Naive B cell (primary cell): Measurements from ENCODE around the gene HES6. TPM values are rescaled to one million over a fixed set of nuclear protein-coding genes. Genes with fewer than 3 reads are reported as not detected.

Experiments
- ATAC-seq, 2 donors: fragments of 150-1000 bp; cut with Tn5 transposase; 2 replicates each; pipeline ENCODE4 v1.10.0; 2021; ENCODE audit warnings: low read depth in 2 of 2, mild to moderate bottlenecking in 2 of 2, moderate library complexity in 2 of 2
- DNase-seq: peaks from one replicate; pipeline ENCODE4 v3.0.0; 2022
- H3K27ac Mint-ChIP-seq, 6 donors: one replicate each; pipeline ENCODE4 v1.8.0; 2020 to 2022; ENCODE audit warnings: mild to moderate bottlenecking in 6 of 6, mixed read lengths in 6 of 6, moderate library complexity in 5 of 6, inconsistent platforms in 2 of 6
- H3K27me3 Mint-ChIP-seq, 3 donors: one replicate each; pipeline ENCODE4 v1.8.0; 2021 to 2022; ENCODE audit warnings: mixed read lengths in 3 of 3, mild to moderate bottlenecking in 1 of 3
- H3K36me3 Mint-ChIP-seq, 2 donors: one replicate each; pipeline ENCODE4 v1.8.0; 2020 to 2022; ENCODE audit warnings: mixed read lengths in 2 of 2, inconsistent platforms in 1 of 2, mild to moderate bottlenecking in 1 of 2
- H3K4me1 Mint-ChIP-seq, 3 donors: one replicate each; pipeline ENCODE4 v1.8.0; 2020 to 2022; ENCODE audit warnings: mixed read lengths in 3 of 3, inconsistent platforms in 1 of 3, mild to moderate bottlenecking in 1 of 3, moderate library complexity in 1 of 3
- H3K4me3 Mint-ChIP-seq, 8 donors: one replicate each; pipeline ENCODE4 v1.8.0; 2020 to 2022; ENCODE audit warnings: mild to moderate bottlenecking in 8 of 8, mixed read lengths in 8 of 8, moderate library complexity in 8 of 8, inconsistent platforms in 2 of 8
- H3K9me3 Mint-ChIP-seq, 7 donors: one replicate each; pipeline ENCODE4 v1.8.0; 2020 to 2022; ENCODE audit warnings: mixed read lengths in 7 of 7, mild to moderate bottlenecking in 5 of 7, inconsistent platforms in 2 of 7, moderate library complexity in 1 of 7
- polyA plus RNA-seq, 6 donors: library from polyadenylated mRNA; unstranded; fragments of 300-500 nt; fragmentation: Illumina TruSeq; gene quantifications; one replicate each; pipeline ENCODE4 v1.2.3, GENCODE V29; 2021; ENCODE audit warnings: low read depth in 6 of 6

The HES6 gene, protein sequence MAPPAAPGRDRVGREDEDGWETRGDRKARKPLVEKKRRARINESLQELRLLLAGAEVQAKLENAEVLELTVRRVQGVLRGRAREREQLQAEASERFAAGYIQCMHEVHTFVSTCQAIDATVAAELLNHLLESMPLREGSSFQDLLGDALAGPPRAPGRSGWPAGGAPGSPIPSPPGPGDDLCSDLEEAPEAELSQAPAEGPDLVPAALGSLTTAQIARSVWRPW
- 1 to 10 TPM; 2.5 to 6.9 (median 3.9) TPM for polyA plus RNA-seq

GRCh38 chr2:238239863-238240756 lies at the start of gene HES6:
TSS of gene HES6 (minus strand) at chr2:238240038. CDS start at chr2:238239905, 133 bp downstream.
- H3K4me3 Mint-ChIP-seq: peak within 1 kb of the TSS; percentile 84 to 94 (median 92)
- peaks cover 0 to 2% (median 0%) of the 10 kb centered on the region in 7 donors for H3K9me3 Mint-ChIP-seq
- ATAC-seq (peak; percentile 82 to 87), DNase-seq (peak; percentile 82)
- H3K27ac Mint-ChIP-seq: peak within 1 kb of the TSS in 4 of 6 donors; percentile 23 to 96 (median 71)
- H3K27me3 Mint-ChIP-seq: peaks cover 16 to 26% (median 20%) of the 10 kb centered on the region in 3 donors
- H3K36me3 Mint-ChIP-seq: no peaks in the 10 kb centered on the region
- peaks cover 8 to 10% (median 9%) of the 10 kb centered on the region in 3 donors for H3K4me1 Mint-ChIP-seq

- DNase-seq (no peak), ATAC-seq (no peak)
- Mint-ChIP-seq H3K36me3 (no peaks in the 10 kb centered on the region), H3K27ac (peak overlapping the region; percentile 93 to 98 (median 95)), H3K27me3 (peaks cover 0 to 4% (median 0%) of the 10 kb centered on the region in 3 donors), H3K4me1 (peaks cover 23 to 38% (median 29%) of the 10 kb centered on the region in 3 donors), H3K9me3 (no peaks in the 10 kb centered on the region), H3K4me3 (peak overlapping the region; percentile 91 to 98 (median 95))
Measured at GRCh38 chr2:238289574-238289973, 49.7 kb upstream of the HES6 start.

DNA sequence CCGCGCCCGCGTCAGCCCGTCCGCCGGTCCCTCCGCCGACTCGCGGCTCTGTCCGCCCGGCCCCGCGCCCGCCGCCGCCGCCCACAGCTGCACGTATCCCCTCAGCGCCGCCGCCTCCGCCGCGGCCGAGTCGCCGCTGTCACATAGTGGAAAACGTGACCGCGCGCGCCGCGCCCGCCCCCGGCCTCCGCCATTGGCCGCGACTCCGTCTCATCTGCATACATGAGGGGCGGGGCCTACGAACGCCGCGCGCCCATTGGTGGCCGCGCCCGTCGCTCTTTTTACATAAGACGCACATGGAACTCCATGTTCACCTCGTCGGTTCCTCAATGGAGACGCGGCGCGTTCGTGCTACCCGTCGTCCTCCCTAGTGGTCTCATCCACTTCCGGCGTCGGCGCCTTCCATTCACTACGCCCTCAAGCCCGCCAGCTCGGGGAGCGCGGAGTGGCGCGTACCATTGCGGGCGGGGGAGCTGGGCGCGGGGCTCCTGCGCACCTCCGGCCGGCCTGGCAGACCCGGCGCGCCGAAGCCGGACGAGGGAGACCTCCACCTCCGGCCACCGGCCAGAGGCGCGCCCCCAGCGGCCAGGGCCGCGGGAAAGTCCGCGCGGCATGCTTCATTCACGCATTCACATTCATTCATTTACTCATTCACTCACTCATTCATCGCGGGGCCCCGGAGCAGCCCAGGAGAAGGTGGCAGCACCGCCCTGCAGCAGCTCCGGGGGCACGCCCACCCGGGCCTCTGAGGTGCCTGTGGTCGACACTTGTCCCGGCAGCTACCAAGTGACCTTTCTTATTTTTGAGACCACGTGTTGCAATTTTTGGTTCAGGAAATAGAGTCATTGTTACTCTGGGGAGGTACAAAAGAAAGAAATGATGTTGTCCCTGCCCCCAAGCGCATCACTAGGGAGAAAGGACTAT lies 49.1 kb upstream of the HES6 start:
- ATAC-seq (peak; percentile 85 to 87), DNase-seq (peak; percentile 98)
- Mint-ChIP-seq H3K27me3 (no peaks in the 10 kb centered on the region), H3K36me3 (no peaks in the 10 kb centered on the region), H3K27ac (peak overlapping the region; percentile 93 to 98 (median 95)), H3K9me3 (no peaks in the 10 kb centered on the region), H3K4me1 (peaks cover 25 to 45% (median 35%) of the 10 kb centered on the region in 3 donors), H3K4me3 (peak overlapping the region; percentile 91 to 98 (median 95))

DNA sequence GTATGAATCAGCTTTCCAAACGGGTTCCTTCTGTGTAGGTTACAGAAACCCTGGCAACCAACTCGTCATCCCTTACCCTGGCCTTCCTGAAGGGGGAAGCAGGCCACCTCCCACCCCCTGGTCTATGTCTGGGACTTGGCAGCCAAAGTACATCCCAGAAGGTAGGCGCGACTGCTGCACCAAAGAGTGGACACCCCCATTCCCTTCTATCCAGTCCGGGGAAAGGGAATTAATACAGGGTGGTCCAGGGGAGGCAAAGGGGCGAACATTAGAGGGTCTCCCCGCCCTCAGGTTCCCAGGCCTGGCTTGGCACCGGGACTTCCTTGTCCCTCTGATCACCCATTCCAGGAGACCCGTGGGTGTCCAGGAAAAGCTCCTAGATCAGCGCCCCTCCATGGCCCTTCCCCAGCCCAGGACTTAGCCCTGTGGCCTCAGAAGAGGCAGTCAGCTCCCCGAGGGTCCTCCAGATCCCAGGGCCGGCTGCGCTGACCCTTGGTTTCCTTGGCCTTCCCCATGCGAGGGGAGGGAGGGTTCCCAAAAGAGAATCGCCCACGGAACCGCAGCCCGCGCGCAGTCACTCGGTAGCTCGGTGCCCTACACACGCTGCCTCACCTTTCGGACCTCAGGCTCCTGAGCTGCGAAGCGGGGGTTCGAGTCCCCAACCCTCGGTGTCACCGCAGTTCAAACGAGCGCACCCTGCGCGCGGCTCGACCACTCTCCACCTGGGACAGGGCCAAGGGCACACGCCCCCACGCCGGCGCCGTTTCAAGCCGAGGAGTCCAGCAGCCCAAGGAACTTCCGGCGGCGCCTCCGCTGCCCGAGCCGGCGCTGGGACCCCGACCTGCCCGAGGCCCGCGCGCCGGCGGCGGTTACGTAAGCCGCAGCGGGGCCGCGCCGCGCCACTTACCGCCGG lies 48.2 kb upstream of the HES6 start, which contains the start of gene PER2:
Gene PER2, minus strand, starts transcription at position 874 of the 913 bp plus-strand sequence. CDS start 10,674 bp downstream, outside the sequence.
- Mint-ChIP-seq H3K27ac (peak within 1 kb of the TSS; percentile 93 to 98 (median 95)), H3K4me3 (peak within 1 kb of the TSS; percentile 91 to 98 (median 95)), H3K36me3 (no peaks in the 10 kb centered on the region), H3K9me3 (no peaks in the 10 kb centered on the region), H3K27me3 (no peaks in the 10 kb centered on the region), H3K4me1 (peaks cover 35 to 54% (median 45%) of the 10 kb centered on the region in 3 donors)
- ATAC-seq: peak; percentile 14 to 17
- DNase-seq: peak; percentile 27

GRCh38 chr2:238286987-238287736 lies 47.3 kb upstream of the HES6 start:
- DNase-seq (no peak), ATAC-seq (no peak)
- Mint-ChIP-seq H3K9me3 (no peaks in the 10 kb centered on the region), H3K4me3 (peak overlapping the region; percentile 78 to 97 (median 90)), H3K27ac (peak overlapping the region; percentile 75 to 96 (median 84)), H3K27me3 (no peaks in the 10 kb centered on the region), H3K36me3 (no peaks in the 10 kb centered on the region), H3K4me1 (peaks cover 41 to 62% (median 50%) of the 10 kb centered on the region in 3 donors)

DNA sequence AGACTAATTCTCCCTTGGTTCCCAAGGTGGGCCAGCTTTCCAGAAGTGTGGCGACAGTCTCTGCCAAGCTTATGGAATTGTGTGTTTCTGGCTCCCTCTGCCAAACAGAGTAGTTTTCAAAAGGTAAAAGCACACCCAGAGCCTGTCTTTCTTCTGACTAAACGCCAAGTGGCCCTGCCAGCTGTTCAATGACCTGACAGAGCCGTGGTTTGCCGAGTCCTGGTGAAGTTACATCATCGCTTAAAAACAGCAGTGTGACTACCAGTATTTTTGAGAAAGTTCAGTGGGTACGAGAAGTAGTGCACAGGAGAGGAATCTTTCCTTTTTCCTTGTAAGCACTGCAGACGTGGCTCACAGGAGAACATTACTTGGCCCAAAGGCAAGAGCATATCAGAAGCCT lies 46.7 kb upstream of the HES6 start:
- no peak for ATAC-seq
- Mint-ChIP-seq H3K9me3 (no peaks in the 10 kb centered on the region), H3K4me3 (peak overlapping the region; percentile 78 to 97 (median 90)), H3K36me3 (no peaks in the 10 kb centered on the region), H3K27ac (peak overlapping the region in 2 of 6 donors; percentile 4 to 63), H3K27me3 (no peaks in the 10 kb centered on the region), H3K4me1 (peaks cover 43 to 68% (median 50%) of the 10 kb centered on the region in 3 donors)
- no peak for DNase-seq

DNA sequence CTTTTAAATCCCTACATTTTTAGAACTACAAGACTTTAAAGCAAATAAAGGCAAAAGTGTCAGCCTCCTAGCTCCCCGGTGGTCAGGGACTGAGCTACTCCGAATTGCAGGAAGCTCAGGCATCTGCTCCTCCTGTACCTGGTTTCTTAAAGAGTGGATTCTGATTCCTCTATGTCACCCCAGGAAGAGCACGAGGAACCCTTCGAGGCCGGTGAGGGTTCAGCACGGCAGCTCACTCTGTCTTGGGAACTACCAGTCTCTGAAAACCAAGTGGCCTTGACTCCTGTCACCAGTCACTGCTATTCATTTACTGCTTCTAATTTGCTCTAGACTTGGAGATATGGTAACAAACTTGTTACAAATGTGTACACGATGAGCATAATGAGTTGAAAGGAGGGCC lies 46.3 kb upstream of the HES6 start:
- peak overlapping the region in 1 of 6 donors; percentile 24 for H3K27ac Mint-ChIP-seq

DNA sequence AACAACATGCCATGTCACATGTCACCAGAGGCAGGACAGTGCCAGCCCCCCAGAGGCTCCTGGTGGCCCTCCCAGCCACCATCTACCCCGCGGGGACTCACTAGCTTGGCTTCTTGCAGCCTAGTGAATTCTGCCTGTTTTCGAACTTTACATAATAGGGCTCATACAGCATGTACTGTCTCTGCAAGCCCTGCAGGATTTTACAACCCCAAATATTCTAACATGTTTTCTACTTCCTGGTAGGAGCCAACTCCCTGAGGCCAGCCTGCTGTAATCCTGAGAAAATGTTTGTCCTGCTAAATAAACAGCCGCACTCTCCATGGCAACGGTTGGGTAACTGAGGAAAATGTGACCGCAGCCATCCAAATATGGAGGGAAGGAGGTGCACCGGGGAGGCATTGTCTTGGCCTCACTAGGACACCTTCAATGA lies 45.8 kb upstream of the HES6 start:
- H3K36me3 Mint-ChIP-seq: no peaks in the 10 kb centered on the region
- H3K4me1 Mint-ChIP-seq: peaks cover 43 to 76% (median 50%) of the 10 kb centered on the region in 3 donors
- H3K4me3 Mint-ChIP-seq: peak overlapping the region in 2 of 8 donors; percentile 10 to 92
- ATAC-seq: no peak
- H3K9me3 Mint-ChIP-seq: no peaks in the 10 kb centered on the region
- H3K27ac Mint-ChIP-seq: no peak overlapping the region
- DNase-seq: no peak
- H3K27me3 Mint-ChIP-seq: no peaks in the 10 kb centered on the region

More for the DNA sequence above, 46.3 kb upstream of the HES6 start:
- Mint-ChIP-seq H3K9me3 (no peaks in the 10 kb centered on the region), H3K4me1 (peaks cover 43 to 72% (median 50%) of the 10 kb centered on the region in 3 donors), H3K4me3 (peak overlapping the region in 4 of 8 donors; percentile 10 to 92 (median 64)), H3K27me3 (no peaks in the 10 kb centered on the region), H3K36me3 (no peaks in the 10 kb centered on the region)
- DNase-seq (no peak), ATAC-seq (no peak)

DNA sequence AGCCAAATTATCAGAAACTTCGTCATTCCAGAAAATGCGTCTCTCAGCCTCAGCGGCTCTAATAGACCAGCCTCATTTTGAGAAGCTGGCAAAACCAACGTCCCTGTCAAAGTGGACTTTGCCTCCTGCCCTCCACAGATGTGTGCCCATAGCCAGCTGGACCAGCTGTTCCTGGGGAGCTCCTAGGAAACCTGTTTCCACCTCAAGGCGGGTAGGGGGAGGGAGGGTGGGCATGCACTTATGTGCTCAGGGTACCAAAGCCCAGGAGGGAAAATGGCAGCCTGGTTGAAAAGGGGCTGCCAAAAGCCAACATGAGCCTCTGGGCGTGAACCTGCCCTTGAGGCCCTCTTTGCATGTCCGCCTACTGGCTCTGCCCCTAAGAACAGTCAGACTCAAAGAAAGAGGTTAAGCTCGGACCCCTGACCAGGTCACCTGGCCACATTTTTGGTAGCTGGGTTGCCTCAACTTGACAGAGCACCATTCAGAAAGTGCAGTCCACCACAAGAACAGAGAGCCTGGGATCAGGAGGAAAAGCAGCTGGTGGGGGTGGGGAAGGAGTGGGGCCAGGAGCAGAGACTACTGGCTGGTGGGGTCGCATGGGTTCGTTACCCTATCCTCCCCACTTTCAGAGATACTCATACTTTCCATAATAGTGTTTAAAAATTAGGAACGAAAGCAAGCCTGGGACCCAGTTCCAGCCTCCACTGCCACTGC lies 45.1 kb upstream of the HES6 start:
- H3K4me3 Mint-ChIP-seq: peak overlapping the region in 2 of 8 donors; percentile 49 to 92
- ATAC-seq: no peak
- H3K36me3 Mint-ChIP-seq: no peaks in the 10 kb centered on the region

GRCh38 chr2:238282861-238283738 lies 43.3 kb upstream of the HES6 start:
- Mint-ChIP-seq H3K4me1 (peaks cover 40 to 80% (median 48%) of the 10 kb centered on the region in 3 donors), H3K27me3 (no peaks in the 10 kb centered on the region), H3K36me3 (peaks cover 0 to 5% of the 10 kb centered on the region in 2 donors), H3K27ac (peak overlapping the region in 3 of 6 donors; percentile 36 to 89 (median 37)), H3K9me3 (no peaks in the 10 kb centered on the region), H3K4me3 (peak overlapping the region in 2 of 8 donors; percentile 10 to 37)
- ATAC-seq: no peak
- no peak for DNase-seq

More for the DNA sequence above, 45.1 kb upstream of the HES6 start:
- no peaks in the 10 kb centered on the region for H3K27me3 Mint-ChIP-seq
- no peak for DNase-seq
- H3K9me3 Mint-ChIP-seq: no peaks in the 10 kb centered on the region
- no peak overlapping the region for H3K27ac Mint-ChIP-seq
- peaks cover 43 to 76% (median 46%) of the 10 kb centered on the region in 3 donors for H3K4me1 Mint-ChIP-seq
